Measurements from ENCODE around the gene GALNT2.

Gene GALNT2

DNA sequence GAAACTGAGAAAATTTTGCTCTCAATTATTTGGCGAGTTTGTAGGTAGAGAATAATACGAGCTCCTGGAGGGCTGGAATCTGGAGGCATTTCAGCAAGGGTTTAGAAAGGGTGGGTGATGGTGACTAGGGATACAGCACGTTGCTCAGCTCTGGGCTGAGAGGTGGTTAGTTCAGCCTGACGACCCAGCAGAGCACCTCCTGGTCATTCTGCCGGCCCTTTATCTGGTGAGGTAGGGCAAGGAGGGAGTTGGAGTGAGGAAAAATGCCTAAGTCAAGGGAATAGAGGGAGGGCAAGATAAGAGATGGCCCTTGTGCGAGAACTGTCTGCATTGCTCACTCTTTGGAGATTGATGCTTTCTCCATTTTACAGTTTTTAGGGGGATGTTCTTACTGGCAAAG is 19.1 kb downstream of the GALNT2 start:
- H2BK12ac ChIP-seq (ENCODE audit: low read length): peak overlapping the region; percentile 58
- no peak overlapping the region for H3K9ac ChIP-seq (ENCODE audit: low read length)
- H4K8ac ChIP-seq (ENCODE audit: low read depth, low read length): peak overlapping the region; percentile 54
- no peak overlapping the region for H2AFZ ChIP-seq (ENCODE audit: insufficient read depth, low read length, poor library complexity)
- peak overlapping the region; percentile 82 for H3K27ac ChIP-seq (ENCODE audit: low read depth, low read length)
- H3K9me3 ChIP-seq (ENCODE audit: insufficient read depth, low read depth, low read length): peaks cover 5% of the 10 kb centered on the region
- WGBS (ENCODE audit: extremely low coverage, insufficient coverage, insufficient read length): no CpG with 5 or more reads among the region's 6 CpGs
- H3K79me1 ChIP-seq (ENCODE audit: low read length): peaks cover 22% of the 10 kb centered on the region
- peak overlapping the region; percentile 71 for H3K4ac ChIP-seq (ENCODE audit: low read depth, low read length)
- H3K27me3 ChIP-seq (ENCODE audit: insufficient read depth, low read length): no peaks in the 10 kb centered on the region
- no peak overlapping the region for H4K12ac ChIP-seq (ENCODE audit: low read depth, low read length)
- H2BK5ac ChIP-seq (ENCODE audit: low read depth, low read length, poor library complexity): peak overlapping the region; percentile 53
- no peak overlapping the region for H3K4me2 ChIP-seq (ENCODE audit: low read length)
- H2BK120ac ChIP-seq (ENCODE audit: insufficient read depth, low read length, poor library complexity): peak overlapping the region; percentile 44
- peaks cover 12% of the 10 kb centered on the region for H3K79me2 ChIP-seq (ENCODE audit: control insufficient read depth, insufficient read depth, low read length, poor library complexity)
- peak overlapping the region; percentile 61 for H3K14ac ChIP-seq (ENCODE audit: low read length)
- H4K91ac ChIP-seq (ENCODE audit: low read depth, low read length): peak overlapping the region; percentile 80
- H3K36me3 ChIP-seq (ENCODE audit: control insufficient read depth in 1 of 2, insufficient read depth in 2 of 2, low read length in 2 of 2): peaks cover 0 to 2% of the 10 kb centered on the region in 2 experiments
- peak overlapping the region; percentile 73 for H3K18ac ChIP-seq (ENCODE audit: low read length)
- no peak overlapping the region for H2AK5ac ChIP-seq (ENCODE audit: low read length)
- peak in 1 of 2 donors; percentile 16 for DNase-seq
- no peak overlapping the region for H3K4me3 ChIP-seq (ENCODE audit: low read depth, low read length)
- H3K4me1 ChIP-seq (ENCODE audit: control insufficient read depth in 1 of 2, insufficient read depth in 2 of 2, low read length in 2 of 2): peaks cover 32 to 45% of the 10 kb centered on the region in 2 experiments
- no peak overlapping the region for H3K23ac ChIP-seq (ENCODE audit: low read length)

DNA sequence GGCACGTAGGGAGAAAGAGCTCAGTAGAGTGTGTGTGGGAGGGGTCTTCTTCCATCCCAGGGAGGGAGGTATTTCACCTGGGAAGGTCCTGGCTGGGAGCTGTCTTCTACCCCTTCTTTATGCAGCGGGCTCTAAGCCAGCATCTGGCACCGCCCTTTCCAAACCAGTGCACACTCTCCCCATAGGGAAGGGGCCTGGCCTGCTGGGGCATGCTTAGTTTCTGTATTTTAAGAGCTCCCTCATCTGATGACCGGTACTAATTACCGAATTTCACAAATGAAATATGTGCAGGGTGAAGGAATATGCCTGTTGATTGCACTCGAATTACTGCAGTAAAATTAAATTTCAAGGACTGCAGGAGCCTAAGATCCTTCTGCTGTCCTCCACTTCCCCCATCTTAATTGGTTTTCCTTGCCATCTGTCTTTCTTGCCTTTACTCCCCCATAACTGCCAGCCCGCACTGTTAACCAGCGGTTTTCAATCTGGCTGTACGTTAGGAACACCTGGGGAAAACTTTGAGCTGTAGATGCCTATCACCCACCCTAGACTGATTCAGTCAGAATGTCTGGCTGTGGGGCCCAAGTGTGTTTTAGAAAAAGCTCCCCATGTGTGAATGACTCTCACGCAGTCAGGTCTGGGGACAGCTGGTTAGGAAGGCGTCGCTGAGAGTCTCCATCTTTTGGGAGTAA is 20.1 kb downstream of the GALNT2 start:
- Histone ChIP-seq H2BK12ac (ENCODE audit: low read length) (peak overlapping the region; percentile 51), H3K18ac (ENCODE audit: low read length) (no peak overlapping the region), H3K9me3 (ENCODE audit: insufficient read depth, low read depth, low read length) (peaks cover 5% of the 10 kb centered on the region), H4K12ac (ENCODE audit: low read depth, low read length) (no peak overlapping the region), H3K4ac (ENCODE audit: low read depth, low read length) (peak overlapping the region; percentile 22), H2AFZ (ENCODE audit: insufficient read depth, low read length, poor library complexity) (no peak overlapping the region), H3K79me1 (ENCODE audit: low read length) (peaks cover 22% of the 10 kb centered on the region), H2BK120ac (ENCODE audit: insufficient read depth, low read length, poor library complexity) (peak overlapping the region; percentile 26), H3K23ac (ENCODE audit: low read length) (no peak overlapping the region), H3K79me2 (ENCODE audit: control insufficient read depth, insufficient read depth, low read length, poor library complexity) (peaks cover 12% of the 10 kb centered on the region), H2AK5ac (ENCODE audit: low read length) (peak overlapping the region; percentile 38), H2BK5ac (ENCODE audit: low read depth, low read length, poor library complexity) (no peak overlapping the region), H4K8ac (ENCODE audit: low read depth, low read length) (no peak overlapping the region), H3K36me3 (ENCODE audit: control insufficient read depth in 1 of 2, insufficient read depth in 2 of 2, low read length in 2 of 2) (no peaks in the 10 kb centered on the region), H3K4me3 (ENCODE audit: low read depth, low read length) (no peak overlapping the region), H3K4me2 (ENCODE audit: low read length) (no peak overlapping the region), H3K9ac (ENCODE audit: low read length) (no peak overlapping the region), H3K27ac (ENCODE audit: low read depth, low read length) (no peak overlapping the region), H4K91ac (ENCODE audit: low read depth, low read length) (no peak overlapping the region), H3K4me1 (ENCODE audit: control insufficient read depth in 1 of 2, insufficient read depth in 2 of 2, low read length in 2 of 2) (peaks cover 36 to 50% of the 10 kb centered on the region in 2 experiments), H3K27me3 (ENCODE audit: insufficient read depth, low read length) (no peaks in the 10 kb centered on the region), H3K14ac (ENCODE audit: low read length) (peak overlapping the region; percentile 2)
- no CpG with 5 or more reads among the region's 12 CpGs for WGBS (ENCODE audit: extremely low coverage, insufficient coverage, insufficient read length)
- DNase-seq: no peak

DNA sequence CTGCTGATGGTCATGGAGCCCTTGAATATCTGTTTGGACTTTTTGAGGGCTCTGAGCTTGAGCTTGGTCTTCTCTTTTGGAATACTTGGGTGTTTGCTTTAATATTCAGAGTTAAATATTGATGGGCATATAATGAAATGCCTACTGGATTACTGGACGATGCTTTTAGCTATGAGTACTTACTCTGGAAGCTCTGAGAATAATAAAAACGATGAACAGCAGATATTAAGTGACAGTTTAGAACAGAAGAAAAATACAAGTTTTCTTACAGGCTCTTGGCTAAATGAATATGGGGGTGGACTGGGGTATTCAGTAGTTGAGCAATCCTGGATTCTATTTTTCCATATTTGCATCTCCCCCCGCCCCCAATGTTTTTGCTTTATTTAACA is 20.7 kb downstream of the GALNT2 start:
- WGBS (ENCODE audit: extremely low coverage, insufficient coverage, insufficient read length): no CpG with 5 or more reads among the region's 3 CpGs
- no peaks in the 10 kb centered on the region for H3K27me3 ChIP-seq (ENCODE audit: insufficient read depth, low read length)
- peaks cover 22% of the 10 kb centered on the region for H3K79me1 ChIP-seq (ENCODE audit: low read length)
- H4K8ac ChIP-seq (ENCODE audit: low read depth, low read length): no peak overlapping the region
- no peak overlapping the region for H3K4ac ChIP-seq (ENCODE audit: low read depth, low read length)
- no peak overlapping the region for H2BK5ac ChIP-seq (ENCODE audit: low read depth, low read length, poor library complexity)
- H2BK12ac ChIP-seq (ENCODE audit: low read length): no peak overlapping the region
- H3K4me2 ChIP-seq (ENCODE audit: low read length): no peak overlapping the region
- no peak overlapping the region for H3K4me3 ChIP-seq (ENCODE audit: low read depth, low read length)
- no peak overlapping the region for H3K14ac ChIP-seq (ENCODE audit: low read length)
- no peak overlapping the region for H3K18ac ChIP-seq (ENCODE audit: low read length)
- H2AFZ ChIP-seq (ENCODE audit: insufficient read depth, low read length, poor library complexity): no peak overlapping the region
- no peak overlapping the region for H4K12ac ChIP-seq (ENCODE audit: low read depth, low read length)
- H3K4me1 ChIP-seq (ENCODE audit: control insufficient read depth in 1 of 2, insufficient read depth in 2 of 2, low read length in 2 of 2): peaks cover 36 to 50% of the 10 kb centered on the region in 2 experiments
- no peak overlapping the region for H2AK5ac ChIP-seq (ENCODE audit: low read length)
- no peak for DNase-seq
- H3K79me2 ChIP-seq (ENCODE audit: control insufficient read depth, insufficient read depth, low read length, poor library complexity): peaks cover 12% of the 10 kb centered on the region
- no peak overlapping the region for H3K23ac ChIP-seq (ENCODE audit: low read length)
- H3K36me3 ChIP-seq (ENCODE audit: control insufficient read depth in 1 of 2, insufficient read depth in 2 of 2, low read length in 2 of 2): no peaks in the 10 kb centered on the region
- no peak overlapping the region for H2BK120ac ChIP-seq (ENCODE audit: insufficient read depth, low read length, poor library complexity)
- H3K9ac ChIP-seq (ENCODE audit: low read length): no peak overlapping the region
- H4K91ac ChIP-seq (ENCODE audit: low read depth, low read length): no peak overlapping the region
- H3K27ac ChIP-seq (ENCODE audit: low read depth, low read length): no peak overlapping the region
- peaks cover 4% of the 10 kb centered on the region for H3K9me3 ChIP-seq (ENCODE audit: insufficient read depth, low read depth, low read length)

DNA sequence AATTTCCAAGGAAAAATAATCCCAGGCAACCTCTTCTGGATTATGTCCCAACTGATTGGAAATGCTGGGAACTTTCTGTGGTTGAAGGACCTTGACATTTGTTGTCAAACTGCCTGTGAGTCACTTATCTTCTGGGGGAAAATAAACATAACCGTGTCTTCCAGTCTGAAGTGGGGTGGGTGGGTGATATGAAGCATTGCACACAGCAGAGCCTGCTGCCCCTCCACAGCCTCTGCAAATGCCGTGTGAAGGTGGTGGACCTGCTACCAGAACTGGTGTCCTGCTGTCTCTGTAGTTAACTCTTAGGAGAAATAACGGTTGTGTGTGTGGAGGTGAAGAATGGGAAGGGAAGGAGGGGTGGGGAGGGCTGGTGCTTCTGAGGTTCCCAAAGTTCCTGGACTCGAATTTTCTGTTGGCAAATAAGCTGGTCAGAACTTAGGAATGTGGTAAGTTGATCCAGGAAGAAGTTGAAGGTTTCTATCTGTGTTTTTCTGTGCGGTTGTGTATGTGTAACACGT is 23.2 kb downstream of the GALNT2 start:
- H4K8ac ChIP-seq (ENCODE audit: low read depth, low read length): peak overlapping the region; percentile 19
- H3K4ac ChIP-seq (ENCODE audit: low read depth, low read length): no peak overlapping the region
- H2BK5ac ChIP-seq (ENCODE audit: low read depth, low read length, poor library complexity): no peak overlapping the region
- H3K27me3 ChIP-seq (ENCODE audit: insufficient read depth, low read length): no peaks in the 10 kb centered on the region
- H2BK12ac ChIP-seq (ENCODE audit: low read length): no peak overlapping the region
- H4K12ac ChIP-seq (ENCODE audit: low read depth, low read length): no peak overlapping the region
- peaks cover 6% of the 10 kb centered on the region for H3K79me2 ChIP-seq (ENCODE audit: control insufficient read depth, insufficient read depth, low read length, poor library complexity)
- H3K79me1 ChIP-seq (ENCODE audit: low read length): peaks cover 10% of the 10 kb centered on the region
- DNase-seq: no peak
- H4K91ac ChIP-seq (ENCODE audit: low read depth, low read length): no peak overlapping the region
- H3K9me3 ChIP-seq (ENCODE audit: insufficient read depth, low read depth, low read length): no peaks in the 10 kb centered on the region
- H3K9ac ChIP-seq (ENCODE audit: low read length): no peak overlapping the region
- WGBS (ENCODE audit: extremely low coverage, insufficient coverage, insufficient read length): no CpG with 5 or more reads among the region's 6 CpGs
- peaks cover 24 to 39% of the 10 kb centered on the region in 2 experiments for H3K4me1 ChIP-seq (ENCODE audit: control insufficient read depth in 1 of 2, insufficient read depth in 2 of 2, low read length in 2 of 2)
- H3K23ac ChIP-seq (ENCODE audit: low read length): no peak overlapping the region
- no peak overlapping the region for H2BK120ac ChIP-seq (ENCODE audit: insufficient read depth, low read length, poor library complexity)
- no peak overlapping the region for H2AK5ac ChIP-seq (ENCODE audit: low read length)
- H3K14ac ChIP-seq (ENCODE audit: low read length): no peak overlapping the region
- H3K27ac ChIP-seq (ENCODE audit: low read depth, low read length): no peak overlapping the region
- peaks cover 0 to 4% of the 10 kb centered on the region in 2 experiments for H3K36me3 ChIP-seq (ENCODE audit: control insufficient read depth in 1 of 2, insufficient read depth in 2 of 2, low read length in 2 of 2)
- no peak overlapping the region for H2AFZ ChIP-seq (ENCODE audit: insufficient read depth, low read length, poor library complexity)
- H3K4me2 ChIP-seq (ENCODE audit: low read length): peak overlapping the region; percentile 13
- no peak overlapping the region for H3K4me3 ChIP-seq (ENCODE audit: low read depth, low read length)
- H3K18ac ChIP-seq (ENCODE audit: low read length): peak overlapping the region; percentile 80

Data from trophoblast cell (in vitro differentiated cells and primary cell).